Measurements from ENCODE around the gene SEC61G.

The SEC61G gene

GRCh38 chr7:54757711-54758110, 1.3 kb downstream of the SEC61G start:
- DNase-seq: no peak

- DNase-seq: no peak
Observed at GRCh38 chr7:54749200-54749599, 9.8 kb downstream of the SEC61G start.

GRCh38 chr7:54747234-54747633, 11.8 kb downstream of the SEC61G start:
- no peak for DNase-seq

GRCh38 chr7:54743580-54743979, 15.4 kb downstream of the SEC61G start:
- DNase-seq: no peak

- no peak for DNase-seq
Observed at GRCh38 chr7:54738737-54739136, 20.3 kb downstream of the SEC61G start.

GRCh38 chr7:54729107-54729506, 29.9 kb downstream of the SEC61G start:
- no peak for DNase-seq

- DNase-seq: no peak
Observed at GRCh38 chr7:54728411-54728810, 30.6 kb downstream of the SEC61G start.

- DNase-seq: no peak
Observed at GRCh38 chr7:54725255-54725654, 33.8 kb downstream of the SEC61G start.

GRCh38 chr7:54722502-54722901, 36.5 kb downstream of the SEC61G start:
- no peak for DNase-seq

- DNase-seq: no peak
Observed at GRCh38 chr7:54722026-54722425, 37.0 kb downstream of the SEC61G start.

GRCh38 chr7:54719974-54720373, 39.0 kb downstream of the SEC61G start:
- no peak for DNase-seq

- DNase-seq: no peak
Observed at GRCh38 chr7:54719425-54719824, 39.6 kb downstream of the SEC61G start.

GRCh38 chr7:54712820-54713219, 46.2 kb downstream of the SEC61G start:
- DNase-seq: no peak

GRCh38 chr7:54711900-54712595, 47.0 kb downstream of the SEC61G start:
- no peak for DNase-seq

- DNase-seq: no peak
Observed at GRCh38 chr7:54709283-54709682, 49.7 kb downstream of the SEC61G start.

GRCh38 chr7:54705436-54705835, 53.6 kb downstream of the SEC61G start:
- DNase-seq: no peak

GRCh38 chr7:54704851-54705250, 54.2 kb downstream of the SEC61G start:
- no peak for DNase-seq
